Cerebellar nuclear complex (tissue), 1 donor: ENCODE data around the gene ASAH2B.

Experiments used
- DNase-seq, 2 experiments: peaks; one replicate each; lab custom pipeline; 2025; lab: John Stamatoyannopoulos, UW

The ASAH2B gene

DNA sequence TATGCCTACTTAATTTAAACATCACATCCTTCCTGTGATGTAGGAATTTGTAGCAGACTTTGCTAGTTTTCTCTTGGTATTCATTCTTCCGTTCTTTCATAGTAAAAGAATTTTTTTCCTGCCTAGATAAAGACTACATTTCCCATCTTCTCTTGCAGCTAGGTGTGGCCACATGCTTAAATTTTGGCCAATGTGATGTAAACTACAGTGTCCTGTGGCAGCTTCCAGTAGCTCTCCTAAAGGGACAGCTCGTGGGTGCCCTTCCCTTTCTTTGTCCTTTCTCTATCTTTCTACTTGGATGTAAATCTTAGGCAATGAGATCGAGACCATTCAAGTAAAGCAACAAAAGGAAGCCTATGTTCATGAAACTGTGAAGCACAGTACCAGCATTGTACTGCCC is 58.6 kb downstream of the ASAH2B start:
- DNase-seq = no peak

DNA sequence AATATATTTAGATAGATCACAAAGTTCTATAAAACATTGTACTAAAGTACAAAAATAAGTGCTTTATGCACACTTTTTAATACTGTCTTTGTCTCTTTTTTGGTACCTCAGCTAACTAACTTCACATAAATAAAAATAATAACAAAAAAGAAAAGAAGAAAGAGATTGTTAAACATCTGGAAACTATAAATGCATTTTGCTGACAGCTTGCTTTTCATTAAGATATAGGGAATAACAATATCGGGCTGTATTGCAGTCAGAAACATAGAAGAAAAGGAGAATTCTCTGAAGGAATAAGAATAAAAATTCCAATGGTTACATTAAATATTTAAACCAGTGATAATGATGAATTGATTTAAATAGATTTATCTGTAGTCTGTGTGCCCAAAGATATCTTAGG is 59.9 kb downstream of the ASAH2B start:
- DNase-seq = no peak

DNA sequence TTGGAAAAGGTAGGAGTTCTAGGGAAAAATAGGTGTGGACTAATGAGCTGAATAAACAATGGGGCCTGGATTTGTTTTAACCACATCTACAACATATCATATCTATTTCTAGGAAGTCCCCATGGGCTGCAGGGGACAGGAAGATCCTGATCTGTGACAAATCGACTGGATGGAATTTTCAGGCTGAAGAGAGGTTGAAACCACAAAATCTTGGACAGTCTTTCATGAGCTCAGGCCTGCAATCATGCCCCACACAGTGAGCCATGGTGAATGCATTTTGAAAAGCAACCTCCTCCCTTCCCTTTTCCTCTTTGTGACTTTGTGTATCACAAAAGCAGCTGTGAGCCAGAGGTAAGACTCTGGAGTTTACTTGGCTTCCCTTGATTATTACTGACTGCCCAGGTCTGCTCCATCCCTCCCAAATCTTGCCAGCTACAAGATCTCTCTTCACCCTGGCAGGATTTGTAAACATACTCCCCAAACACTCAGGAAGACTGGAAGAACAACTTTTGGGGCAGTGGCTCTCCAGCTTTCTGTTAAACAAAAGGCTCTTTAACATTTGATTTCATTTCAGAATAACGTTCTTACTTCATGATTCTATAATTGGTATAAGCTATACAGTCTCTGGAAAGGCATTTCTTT is 66.4 kb downstream of the ASAH2B start:
- no peak for DNase-seq

DNA sequence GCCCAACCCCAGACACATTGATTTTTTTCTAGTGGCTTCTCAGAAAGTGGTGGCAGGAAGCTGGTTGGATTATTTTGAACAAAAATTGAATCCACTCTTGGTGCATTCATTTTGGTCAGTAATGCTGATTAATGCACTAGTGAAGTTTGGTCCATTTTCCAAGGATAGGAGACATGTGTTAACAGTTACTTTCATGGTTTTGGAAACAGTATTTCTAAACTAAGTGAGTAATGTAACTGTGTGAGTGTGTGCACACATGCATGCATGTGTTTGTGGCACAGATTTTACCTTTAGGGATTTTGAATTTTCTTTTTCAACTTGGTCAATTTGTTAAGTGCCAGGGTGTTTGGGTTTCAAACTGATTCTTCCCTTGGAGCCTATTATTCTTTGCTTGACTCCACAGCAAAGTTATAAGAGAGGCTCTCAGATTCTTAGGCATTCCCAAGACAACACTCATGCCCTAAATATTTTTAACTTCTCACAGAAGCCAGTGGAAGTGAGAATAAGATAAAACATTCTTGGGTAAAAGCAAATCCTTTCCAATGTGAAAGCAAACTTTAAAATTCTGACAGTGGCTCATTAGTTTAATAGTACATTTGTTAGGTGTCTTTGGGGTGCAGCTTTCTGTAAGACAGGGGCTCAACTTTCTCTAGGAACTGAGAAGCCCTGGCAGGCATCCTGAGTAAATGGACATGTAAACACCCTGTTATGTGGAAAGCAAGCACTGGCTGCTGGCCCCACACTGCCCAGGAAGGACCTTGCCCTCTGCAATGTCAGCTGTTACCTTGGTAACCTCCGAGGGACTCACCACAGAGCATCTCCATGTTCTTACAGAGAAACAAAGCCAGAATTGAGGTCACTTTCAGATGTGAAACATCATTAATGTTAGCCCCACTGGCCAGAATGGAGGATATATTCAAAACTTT is 68.4 kb downstream of the ASAH2B start:
- no peak for DNase-seq
